Neural cell (in vitro differentiated cells): ENCODE data around the gene SLC6A9.

Experiments
- CTCF ChIP-seq: fragments of 450-650 bp; IDR thresholded peaks from 2 replicates; pipeline ENCODE4 v1.5.1; 2014; ENCODE audit warnings: antibody characterized with exemption, mild to moderate bottlenecking, moderate library complexity; ENCODE audit not compliant: poor library complexity, severe bottlenecking
- EP300 ChIP-seq: fragments of 450-650 bp; conservative IDR thresholded peaks from 2 replicates; pipeline ENCODE4 v1.6.1; 2014; ENCODE audit warnings: antibody characterized with exemption, mild to moderate bottlenecking, moderate library complexity; ENCODE audit not compliant: poor library complexity, severe bottlenecking
- EZH2 ChIP-seq: fragments of 200-600, 300-800 bp; shearing (Covaris generic), sonication (generic); IDR thresholded peaks from 2 replicates; pipeline ENCODE4 v1.6.1; 2014; ENCODE audit warnings: antibody characterized with exemption, low read length, borderline replicate concordance, mild to moderate bottlenecking; ENCODE audit not compliant: insufficient read depth, poor library complexity, severe bottlenecking
- MXI1 ChIP-seq: fragments of 450-650 bp; conservative IDR thresholded peaks from 2 replicates; pipeline ENCODE4 v1.6.1; 2014; ENCODE audit warnings: antibody characterized with exemption, mild to moderate bottlenecking; ENCODE audit not compliant: poor library complexity, severe bottlenecking
- POLR2AphosphoS5 ChIP-seq: IDR thresholded peaks from 2 replicates; pipeline ENCODE4 v1.6.1; 2012
- RAD21 ChIP-seq: fragments of 450-650 bp; conservative IDR thresholded peaks from 2 replicates; pipeline ENCODE4 v1.6.1; 2014; ENCODE audit warnings: antibody characterized with exemption, mild to moderate bottlenecking, moderate library complexity
- REST ChIP-seq: IDR thresholded peaks from 2 replicates; pipeline ENCODE4 v1.6.1; 2012; ENCODE audit warnings: borderline replicate concordance
- TAF1 ChIP-seq: IDR thresholded peaks from 2 replicates; pipeline ENCODE4 v1.6.1; 2012; ENCODE audit warnings: low read depth

GRCh38 chr1:44053394-44053793, 22.1 kb upstream of the SLC6A9 start:
- TF ChIP-seq CTCF (no peak), POLR2AphosphoS5 (no peak), REST (no peak), TAF1 (no peak), MXI1 (no peak), EZH2 (no peak), EP300 (no peak), RAD21 (no peak)
